HG02759 (cell line): ENCODE measurements around the gene MYBPHL.
"Not testable (repeated sequence)": the region's sequence is repeated elsewhere in the genome, so short reads cannot be mapped to it uniquely, and the experiment has no call there.

Experiments used
- ATAC-seq: cut with Tn5 transposase; IDR thresholded peaks from one replicate; pipeline ENCODE4 v1.9.1; 2021; ENCODE audit warnings: mild to moderate bottlenecking, moderate library complexity; ENCODE audit not compliant: unreplicated experiment

The MYBPHL gene

GRCh38 chr1:109307274-109308021, 637 bp upstream of the MYBPHL start:
- no peak for ATAC-seq

GRCh38 chr1:109305991-109306390, 820 bp downstream of the MYBPHL start:
- ATAC-seq: not testable (repeated sequence)

- no peak for ATAC-seq
Measured at GRCh38 chr1:109304226-109304920, 2.4 kb downstream of the MYBPHL start.

- ATAC-seq: no peak
Measured at GRCh38 chr1:109301874-109302273, 4.9 kb downstream of the MYBPHL start.

GRCh38 chr1:109300650-109301151, 6.1 kb downstream of the MYBPHL start:
- ATAC-seq: no peak

- no peak for ATAC-seq
Measured at GRCh38 chr1:109299558-109300343, 7.1 kb downstream of the MYBPHL start.

GRCh38 chr1:109298666-109299557, 7.9 kb downstream of the MYBPHL start:
- ATAC-seq: no peak

GRCh38 chr1:109296782-109297181, 10.0 kb downstream of the MYBPHL start:
- no peak for ATAC-seq

GRCh38 chr1:109295712-109296415, 10.9 kb downstream of the MYBPHL start:
- ATAC-seq: no peak

- ATAC-seq: no peak
Measured at GRCh38 chr1:109294481-109294880, 12.3 kb downstream of the MYBPHL start.

- ATAC-seq: no peak
Measured at GRCh38 chr1:109293026-109293425, 13.8 kb downstream of the MYBPHL start.

GRCh38 chr1:109292364-109292763, 14.4 kb downstream of the MYBPHL start:
- no peak for ATAC-seq

- ATAC-seq: no peak
Measured at GRCh38 chr1:109290998-109291397, 15.8 kb downstream of the MYBPHL start.

- no peak for ATAC-seq
Measured at GRCh38 chr1:109290137-109290536, 16.7 kb downstream of the MYBPHL start.

- ATAC-seq: not testable (repeated sequence)
Measured at GRCh38 chr1:109286762-109287161, 20.0 kb downstream of the MYBPHL start.

- ATAC-seq: peak; percentile 31
Measured at GRCh38 chr1:109283748-109284600, 22.8 kb downstream of the MYBPHL start.

- ATAC-seq: peak; percentile 97
Measured at GRCh38 chr1:109282952-109283747, 23.7 kb downstream of the MYBPHL start, which contains the start of gene PSRC1. PSRC1 (minus strand) TSS chr1:109283145.

- ATAC-seq: peak; percentile 2
Measured at GRCh38 chr1:109282497-109282951, 24.3 kb downstream of the MYBPHL start.
